HCT116 (cell line): ENCODE measurements around the gene ATP8B4. TPM values are rescaled to one million over a fixed set of nuclear protein-coding genes. Genes with fewer than 3 reads are reported as not detected.

ENCODE experiments used
- ATAC-seq: fragments of 200-7000 bp; cut with Tn5 transposase; 2 replicates; pipeline ENCODE4 v1.9.1; 2020; ENCODE audit warnings: mild to moderate bottlenecking, moderate library complexity
- BruUV-seq: library from RNA; stranded (reverse); fragments of 400-500 nt; replicated peaks from 2 replicates; lab custom pipeline; 2021; lab: Mats Ljungman, UMichigan
- CTCF ChIA-PET: fragments of 300-600 bp; sonication (Branson Sonifier 250); formaldehyde crosslinking; loops from one replicate; lab custom pipeline; 2021; ENCODE audit warnings: antibody characterized with exemption; lab: Charles Lee
- POLR2A ChIA-PET: fragments of 300-600, 350-600 bp; sonication (Branson Sonifier 250); formaldehyde crosslinking; loops from one replicate; lab custom pipeline; 2021; ENCODE audit warnings: antibody characterized with exemption; lab: Charles Lee
- RAD21 ChIA-PET, 2 experiments: fragments of 300-600 bp; sonication (Branson Sonifier 250); formaldehyde crosslinking; loops; one replicate each; lab custom pipeline; 2023; ENCODE audit warnings: low total read pairs in 2 of 2; ENCODE audit not compliant: uncharacterized antibody in 2 of 2, unreplicated experiment in 2 of 2, low non-redundant PET in 1 of 2; lab: Charles Lee
- DNase-seq: peaks from one replicate; pipeline ENCODE4 v3.0.0-alpha.2; 2010; ENCODE audit warnings: low read depth, low spot score
- H2AFZ ChIP-seq: fragments of 200-600 bp; shearing (Covaris generic), sonication (generic); 2 replicates; pipeline ENCODE4 v1.6.1; 2017; ENCODE audit warnings: low read depth, mixed run types, mixed read lengths, antibody characterized with exemption, low read length; ENCODE audit not compliant: poor library complexity, severe bottlenecking
- H3K27ac ChIP-seq: 2 replicates; pipeline ENCODE4 v1.5.1; 2012; ENCODE audit warnings: low read depth, low read length
- H3K27me3 ChIP-seq: fragments of 200-600 bp; sonication (generic); 2 replicates; pipeline ENCODE4 v1.6.1; 2016; ENCODE audit warnings: mixed run types, low read length, mixed read lengths; ENCODE audit not compliant: insufficient read depth
- H3K36me3 ChIP-seq, 2 experiments: fragments of 200-500 bp in 1 of 2; fragments of 200-600 bp in 1 of 2; sonication (Bioruptor generic) in 1 of 2; sonication (generic) in 1 of 2; 2 replicates each; pipeline versions ENCODE4 v1.5.1 to v1.6.1; 2014 to 2016; ENCODE audit warnings: low read length in 2 of 2, inconsistent platforms in 1 of 2, mixed read lengths in 1 of 2, mixed run types in 1 of 2; ENCODE audit not compliant: insufficient read depth in 2 of 2, control insufficient read depth in 1 of 2
- H3K4me1 ChIP-seq, 2 experiments: fragments of 200-600 bp in 1 of 2; sonication (generic) in 1 of 2; 2 replicates each; pipeline versions ENCODE4 v1.5.1 to v1.6.1; 2012 to 2017; ENCODE audit warnings: low read length in 2 of 2, inconsistent platforms in 1 of 2, mild to moderate bottlenecking in 1 of 2, mixed read lengths in 1 of 2, mixed run types in 1 of 2, moderate library complexity in 1 of 2; ENCODE audit not compliant: insufficient read depth in 2 of 2, control insufficient read depth in 1 of 2
- H3K4me2 ChIP-seq: fragments of 200-600 bp; sonication (generic); 2 replicates; pipeline ENCODE4 v1.6.1; 2017; ENCODE audit warnings: mixed run types, low read length, mixed read lengths
- H3K4me3 ChIP-seq, 2 experiments: fragments of 200-600 bp in 1 of 2; sonication (generic) in 1 of 2; replicated peaks in 1 of 2; 2 replicates each; pipeline ENCODE4 v1.5.1; 2011 to 2016; ENCODE audit warnings: low read length in 2 of 2, control low read depth in 1 of 2, low read depth in 1 of 2, mild to moderate bottlenecking in 1 of 2, mixed read lengths in 1 of 2, mixed run types in 1 of 2
- H3K79me2 ChIP-seq: fragments of 200-600 bp; sonication (generic); 2 replicates; pipeline ENCODE4 v1.6.1; 2017; ENCODE audit warnings: mild to moderate bottlenecking, mixed run types, low read length, moderate library complexity, mixed read lengths; ENCODE audit not compliant: insufficient read depth
- H3K9ac ChIP-seq: fragments of 200-600 bp; sonication (generic); 2 replicates; pipeline ENCODE4 v1.6.1; 2016; ENCODE audit warnings: low read length, mixed read lengths
- H3K9me2 ChIP-seq: fragments of 200-600 bp; sonication (generic), shearing (Covaris generic); 2 replicates; pipeline ENCODE4 v1.6.1; 2017; ENCODE audit warnings: mixed run types, mild to moderate bottlenecking, moderate library complexity; ENCODE audit not compliant: insufficient read depth
- H3K9me3 ChIP-seq, 2 experiments: fragments of 200-500 bp in 1 of 2; fragments of 200-600 bp in 1 of 2; sonication (Bioruptor generic) in 1 of 2; sonication (generic) in 1 of 2; 2 replicates each; pipeline ENCODE4 v1.6.1; 2014 to 2017; ENCODE audit warnings: low read length in 2 of 2, mixed read lengths in 2 of 2, inconsistent platforms in 1 of 2, low read depth in 1 of 2, mild to moderate bottlenecking in 1 of 2, mixed run types in 1 of 2, moderate library complexity in 1 of 2; ENCODE audit not compliant: control insufficient read depth in 1 of 2, insufficient read depth in 1 of 2
- H4K20me1 ChIP-seq: fragments of 200-600 bp; sonication (generic), shearing (Covaris generic); 2 replicates; pipeline ENCODE4 v1.6.1; 2017; ENCODE audit warnings: mixed run types, mild to moderate bottlenecking, moderate library complexity; ENCODE audit not compliant: insufficient read depth
- EGR1 ChIP-seq: IDR thresholded peaks from 2 replicates; pipeline ENCODE4 v1.6.1; 2012; ENCODE audit warnings: low read depth
- ELF1 ChIP-seq: IDR thresholded peaks from 2 replicates; pipeline ENCODE4 v1.6.1; 2012; ENCODE audit warnings: low read depth, borderline replicate concordance
- JUND ChIP-seq: IDR thresholded peaks from 2 replicates; pipeline ENCODE4 v1.6.1; 2012
- POLR2A ChIP-seq: IDR thresholded peaks from 2 replicates; pipeline ENCODE4 v1.7.0; 2011; ENCODE audit warnings: borderline replicate concordance; ENCODE audit not compliant: insufficient read depth, insufficient read length; ENCODE audit errors: extremely low read depth
- RAD21 ChIP-seq: IDR thresholded peaks from 2 replicates; pipeline ENCODE4 v1.6.1; 2012; ENCODE audit warnings: low read depth, mild to moderate bottlenecking
- TCF7L2 ChIP-seq: IDR thresholded peaks from 2 replicates; pipeline ENCODE4 v1.7.0; 2011; ENCODE audit warnings: borderline replicate concordance, inconsistent platforms; ENCODE audit not compliant: insufficient read depth, insufficient read length; ENCODE audit errors: extremely low read depth
- YY1 ChIP-seq: IDR thresholded peaks from 2 replicates; pipeline ENCODE4 v1.6.1; 2011; ENCODE audit warnings: low read length, low read depth, moderate library complexity, mild to moderate bottlenecking; ENCODE audit not compliant: insufficient replicate concordance; ENCODE audit errors: extremely low read depth
- intact Hi-C: fragments of 100-400 bp; cut with micrococcal nuclease; formaldehyde crosslinking; loops from 2 replicates; pipeline ENCODE4 v1.10.0; 2022
- total RNA-seq: library from RNA; stranded (reverse); gene quantifications from one replicate; pipeline ENCODE4 v1.2.1, GENCODE V29; 2021; ENCODE audit not compliant: unreplicated experiment
- TF ChIP-seq, protein P1 (sequence below): IDR thresholded peaks from 2 replicates; pipeline ENCODE4 v1.6.1; 2012; ENCODE audit warnings: low read depth
- TF ChIP-seq, protein P2 (sequence below): IDR thresholded peaks from 2 replicates; pipeline ENCODE4 v1.6.1; 2012

ATP8B4 gene
- total RNA-seq, 1 experiment from 2014 or later = 0.25 TPM

DNA sequence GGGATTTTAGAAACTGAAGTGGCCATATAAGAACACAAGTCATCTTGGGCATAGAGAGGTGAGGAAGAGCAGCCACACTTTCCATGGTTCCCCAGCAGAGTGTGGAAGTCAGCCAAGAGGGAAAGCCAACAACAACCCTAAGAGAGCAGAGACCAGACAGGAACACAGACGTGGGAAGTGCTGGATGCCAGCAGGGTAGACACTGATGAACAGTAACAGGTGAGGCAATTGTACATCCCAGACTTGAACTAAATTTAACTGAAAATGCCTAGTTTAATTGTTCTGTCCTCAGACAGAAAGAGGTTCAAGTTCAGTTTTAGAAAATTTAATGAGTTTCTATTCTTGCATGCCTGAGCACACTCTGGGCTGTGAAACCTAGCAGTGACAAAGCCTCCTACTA is 212.1 kb downstream of the ATP8B4 start:
- Histone ChIP-seq H3K4me3 (no peak overlapping the region), H3K79me2 (no peaks in the 10 kb centered on the region), H3K9me3 (0 out of 4 replicates have a peak, but pooled peaks cover 0 to 5% of the 10 kb centered on the region in 2 experiments), H3K4me2 (no peak overlapping the region), H2AFZ (no peak overlapping the region)
- ChIA-PET RAD21 (no interaction called here), CTCF (no interaction called here)
- BruUV-seq = no TSS peak
- DNase-seq = no peak
- ATAC-seq = no peak
- intact Hi-C loops = no loop called here
- TF ChIP-seq JUND (no peak), YY1 (no peak), TCF7L2 (no peak), RAD21 (no peak), EGR1 (no peak), ELF1 (no peak), POLR2A (no peak)
- TF ChIP-seq, protein P1, sequence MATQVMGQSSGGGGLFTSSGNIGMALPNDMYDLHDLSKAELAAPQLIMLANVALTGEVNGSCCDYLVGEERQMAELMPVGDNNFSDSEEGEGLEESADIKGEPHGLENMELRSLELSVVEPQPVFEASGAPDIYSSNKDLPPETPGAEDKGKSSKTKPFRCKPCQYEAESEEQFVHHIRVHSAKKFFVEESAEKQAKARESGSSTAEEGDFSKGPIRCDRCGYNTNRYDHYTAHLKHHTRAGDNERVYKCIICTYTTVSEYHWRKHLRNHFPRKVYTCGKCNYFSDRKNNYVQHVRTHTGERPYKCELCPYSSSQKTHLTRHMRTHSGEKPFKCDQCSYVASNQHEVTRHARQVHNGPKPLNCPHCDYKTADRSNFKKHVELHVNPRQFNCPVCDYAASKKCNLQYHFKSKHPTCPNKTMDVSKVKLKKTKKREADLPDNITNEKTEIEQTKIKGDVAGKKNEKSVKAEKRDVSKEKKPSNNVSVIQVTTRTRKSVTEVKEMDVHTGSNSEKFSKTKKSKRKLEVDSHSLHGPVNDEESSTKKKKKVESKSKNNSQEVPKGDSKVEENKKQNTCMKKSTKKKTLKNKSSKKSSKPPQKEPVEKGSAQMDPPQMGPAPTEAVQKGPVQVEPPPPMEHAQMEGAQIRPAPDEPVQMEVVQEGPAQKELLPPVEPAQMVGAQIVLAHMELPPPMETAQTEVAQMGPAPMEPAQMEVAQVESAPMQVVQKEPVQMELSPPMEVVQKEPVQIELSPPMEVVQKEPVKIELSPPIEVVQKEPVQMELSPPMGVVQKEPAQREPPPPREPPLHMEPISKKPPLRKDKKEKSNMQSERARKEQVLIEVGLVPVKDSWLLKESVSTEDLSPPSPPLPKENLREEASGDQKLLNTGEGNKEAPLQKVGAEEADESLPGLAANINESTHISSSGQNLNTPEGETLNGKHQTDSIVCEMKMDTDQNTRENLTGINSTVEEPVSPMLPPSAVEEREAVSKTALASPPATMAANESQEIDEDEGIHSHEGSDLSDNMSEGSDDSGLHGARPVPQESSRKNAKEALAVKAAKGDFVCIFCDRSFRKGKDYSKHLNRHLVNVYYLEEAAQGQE = no peak
- TF ChIP-seq, protein P2, sequence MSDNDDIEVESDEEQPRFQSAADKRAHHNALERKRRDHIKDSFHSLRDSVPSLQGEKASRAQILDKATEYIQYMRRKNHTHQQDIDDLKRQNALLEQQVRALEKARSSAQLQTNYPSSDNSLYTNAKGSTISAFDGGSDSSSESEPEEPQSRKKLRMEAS = no peak
- TF ChIP-seq, all 23 proteins: peak for 0
- no peaks in the 10 kb centered on the region for H4K20me1 ChIP-seq
- no peaks in the 10 kb centered on the region for H3K27me3 ChIP-seq
- H3K4me1 ChIP-seq = no peaks in the 10 kb centered on the region
- POLR2A ChIA-PET = no interaction called here
- H3K9ac ChIP-seq = no peak overlapping the region
- H3K9me2 ChIP-seq = no peaks in the 10 kb centered on the region
- H3K36me3 ChIP-seq = no peaks in the 10 kb centered on the region
- H3K27ac ChIP-seq = no peak overlapping the region
